WTC11 (cell line): ENCODE results near the gene DRAXIN. TPM values are rescaled to one million over a fixed set of nuclear protein-coding genes. Genes with fewer than 3 reads are reported as not detected.

Source experiments
- ATAC-seq: fragments of 200-7000 bp; cut with Tn5 transposase; 2 replicates; pipeline ENCODE4 v1.10.0; 2021; ENCODE audit warnings: mild to moderate bottlenecking, moderate library complexity
- CTCF ChIA-PET: fragments of 300-600 bp; sonication (Branson Sonifier 250); formaldehyde crosslinking; loops from one replicate; lab custom pipeline; 2021; ENCODE audit warnings: antibody characterized with exemption; lab: Charles Lee
- POLR2A ChIA-PET: fragments of 350-600 bp; sonication (Branson Sonifier 250); formaldehyde crosslinking; loops from one replicate; lab custom pipeline; 2021; ENCODE audit warnings: antibody characterized with exemption; lab: Charles Lee
- DNase-seq: peaks from one replicate; pipeline ENCODE4 v3.0.0; 2021; ENCODE audit warnings: low spot score
- H3K27ac Mint-ChIP-seq: 2 replicates; pipeline ENCODE4 v1.8.0; 2021; ENCODE audit warnings: mixed read lengths
- H3K27me3 Mint-ChIP-seq: 2 replicates; pipeline ENCODE4 v1.8.0; 2021; ENCODE audit warnings: low read depth, mild to moderate bottlenecking, moderate library complexity, mixed read lengths
- H3K36me3 Mint-ChIP-seq: 2 replicates; pipeline ENCODE4 v1.8.0; 2021; ENCODE audit warnings: mixed read lengths
- H3K4me1 Mint-ChIP-seq: 2 replicates; pipeline ENCODE4 v1.8.0; 2022; ENCODE audit warnings: mixed read lengths
- H3K4me3 Mint-ChIP-seq: 2 replicates; pipeline ENCODE4 v1.8.0; 2021; ENCODE audit warnings: mild to moderate bottlenecking, moderate library complexity, mixed read lengths
- H3K9me3 Mint-ChIP-seq: 2 replicates; pipeline ENCODE4 v1.8.0; 2021; ENCODE audit warnings: mixed read lengths
- GRHL2 ChIP-seq: fragments of 250-450 bp; sonication (Bioruptor Pico); IDR thresholded peaks from 2 replicates; pipeline ENCODE4 v1.8.0; 2022; ENCODE audit warnings: mild to moderate bottlenecking, moderate library complexity; ENCODE audit not compliant: insufficient replicate concordance, severe bottlenecking
- MXD4 ChIP-seq: fragments of 250-450 bp; sonication (Bioruptor Pico); IDR thresholded peaks from 2 replicates; pipeline ENCODE4 v1.8.0; 2021; ENCODE audit warnings: mild to moderate bottlenecking, moderate library complexity, borderline replicate concordance
- NFYB ChIP-seq: sonication (generic); formaldehyde crosslinking; conservative IDR thresholded peaks from 2 replicates; pipeline ENCODE4 v1.8.0; 2022; ENCODE audit warnings: low read depth, missing genetic modification reagents
- NR1H2 ChIP-seq: sonication (generic); formaldehyde crosslinking; IDR thresholded peaks from 2 replicates; pipeline ENCODE4 v1.9.0; 2021; ENCODE audit warnings: mild to moderate bottlenecking, moderate library complexity, missing genetic modification reagents
- OVOL2 ChIP-seq: fragments of 250-450 bp; sonication (Bioruptor Pico); IDR thresholded peaks from 2 replicates; pipeline ENCODE4 v1.9.0; 2021; ENCODE audit warnings: mild to moderate bottlenecking, borderline replicate concordance
- SOX15 ChIP-seq: fragments of 250-450 bp; sonication (Bioruptor Pico); IDR thresholded peaks from 2 replicates; pipeline ENCODE4 v1.9.0; 2021; ENCODE audit warnings: mild to moderate bottlenecking
- TCF7 ChIP-seq: sonication (generic); formaldehyde crosslinking; IDR thresholded peaks from 2 replicates; pipeline ENCODE4 v1.8.0; 2022; ENCODE audit warnings: mild to moderate bottlenecking, low read depth, missing genetic modification reagents, moderate library complexity
- ZNF425 ChIP-seq: fragments of 250-450 bp; sonication (Bioruptor Pico); conservative IDR thresholded peaks from 2 replicates; pipeline ENCODE4 v1.9.0; 2021; ENCODE audit warnings: mild to moderate bottlenecking
- ZNF532 ChIP-seq: fragments of 250-450 bp; sonication (Bioruptor Pico); IDR thresholded peaks from 2 replicates; pipeline ENCODE4 v1.9.0; 2021; ENCODE audit warnings: mild to moderate bottlenecking, borderline replicate concordance
- total RNA-seq: library from RNA; stranded (reverse); gene quantifications from 3 replicates; pipeline ENCODE4 v1.2.3, GENCODE V29; 2021
- TF ChIP-seq, protein P1 (sequence below): sonication (generic); formaldehyde crosslinking; IDR thresholded peaks from 2 replicates; pipeline ENCODE4 v1.8.0; 2022; ENCODE audit warnings: mild to moderate bottlenecking, missing genetic modification reagents
- TF ChIP-seq, protein P2 (sequence below): sonication (generic); formaldehyde crosslinking; IDR thresholded peaks from 2 replicates; pipeline ENCODE4 v1.8.0; 2023; ENCODE audit warnings: missing genetic modification reagents
- TF ChIP-seq, protein P3 (sequence below): sonication (generic); formaldehyde crosslinking; conservative IDR thresholded peaks from 2 replicates; pipeline ENCODE4 v1.8.1; 2023; ENCODE audit warnings: mild to moderate bottlenecking, low read depth, missing genetic modification reagents, moderate library complexity
- TF ChIP-seq, protein P4 (sequence below): fragments of 200-600 bp; IDR thresholded peaks from 2 replicates; pipeline ENCODE4 v1.8.0; 2022; ENCODE audit warnings: antibody characterized with exemption
- TF ChIP-seq, protein P5 (sequence below): fragments of 250-450 bp; sonication (Bioruptor Pico); IDR thresholded peaks from 2 replicates; pipeline ENCODE4 v1.8.0; 2021; ENCODE audit warnings: mild to moderate bottlenecking
- TF ChIP-seq, protein P6 (sequence below): sonication (generic); formaldehyde crosslinking; IDR thresholded peaks from 2 replicates; pipeline ENCODE4 v1.8.0; 2022; ENCODE audit warnings: mild to moderate bottlenecking, missing genetic modification reagents

Gene DRAXIN
- total RNA-seq, 1 experiment from 2014 or later, result 12.0 TPM

GRCh38 chr1:11728126-11728806 lies 36.8 kb downstream of the DRAXIN start:
- Mint-ChIP-seq H3K4me3 (no peak overlapping the region), H3K27me3 (no peaks in the 10 kb centered on the region), H3K9me3 (no peaks in the 10 kb centered on the region), H3K27ac (no peak overlapping the region), H3K4me1 (peaks cover 53% of the 10 kb centered on the region)
- CTCF ChIA-PET, result interaction anchor here (1.2 kb wide), 2 partner anchors 8 to 64 kb away, joined by 3 read pairs; partner anchors contain the start of gene FBXO6
- DNase-seq, result no peak
- TF ChIP-seq OVOL2 (no peak), ZNF425 (CRISPR knock-in tag) (no peak), MXD4 (CRISPR knock-in tag) (no peak), GRHL2 (no peak), SOX15 (CRISPR knock-in tag) (no peak), NFYB (no peak), ZNF532 (CRISPR knock-in tag) (no peak), NR1H2 (CRISPR knock-in tag) (no peak)
- TF ChIP-seq, protein P1, sequence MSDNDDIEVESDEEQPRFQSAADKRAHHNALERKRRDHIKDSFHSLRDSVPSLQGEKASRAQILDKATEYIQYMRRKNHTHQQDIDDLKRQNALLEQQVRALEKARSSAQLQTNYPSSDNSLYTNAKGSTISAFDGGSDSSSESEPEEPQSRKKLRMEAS (CRISPR knock-in tag), result no peak
- TF ChIP-seq, protein P2, sequence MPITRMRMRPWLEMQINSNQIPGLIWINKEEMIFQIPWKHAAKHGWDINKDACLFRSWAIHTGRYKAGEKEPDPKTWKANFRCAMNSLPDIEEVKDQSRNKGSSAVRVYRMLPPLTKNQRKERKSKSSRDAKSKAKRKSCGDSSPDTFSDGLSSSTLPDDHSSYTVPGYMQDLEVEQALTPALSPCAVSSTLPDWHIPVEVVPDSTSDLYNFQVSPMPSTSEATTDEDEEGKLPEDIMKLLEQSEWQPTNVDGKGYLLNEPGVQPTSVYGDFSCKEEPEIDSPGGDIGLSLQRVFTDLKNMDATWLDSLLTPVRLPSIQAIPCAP (CRISPR knock-in tag), result no peak
- TF ChIP-seq, protein P3, sequence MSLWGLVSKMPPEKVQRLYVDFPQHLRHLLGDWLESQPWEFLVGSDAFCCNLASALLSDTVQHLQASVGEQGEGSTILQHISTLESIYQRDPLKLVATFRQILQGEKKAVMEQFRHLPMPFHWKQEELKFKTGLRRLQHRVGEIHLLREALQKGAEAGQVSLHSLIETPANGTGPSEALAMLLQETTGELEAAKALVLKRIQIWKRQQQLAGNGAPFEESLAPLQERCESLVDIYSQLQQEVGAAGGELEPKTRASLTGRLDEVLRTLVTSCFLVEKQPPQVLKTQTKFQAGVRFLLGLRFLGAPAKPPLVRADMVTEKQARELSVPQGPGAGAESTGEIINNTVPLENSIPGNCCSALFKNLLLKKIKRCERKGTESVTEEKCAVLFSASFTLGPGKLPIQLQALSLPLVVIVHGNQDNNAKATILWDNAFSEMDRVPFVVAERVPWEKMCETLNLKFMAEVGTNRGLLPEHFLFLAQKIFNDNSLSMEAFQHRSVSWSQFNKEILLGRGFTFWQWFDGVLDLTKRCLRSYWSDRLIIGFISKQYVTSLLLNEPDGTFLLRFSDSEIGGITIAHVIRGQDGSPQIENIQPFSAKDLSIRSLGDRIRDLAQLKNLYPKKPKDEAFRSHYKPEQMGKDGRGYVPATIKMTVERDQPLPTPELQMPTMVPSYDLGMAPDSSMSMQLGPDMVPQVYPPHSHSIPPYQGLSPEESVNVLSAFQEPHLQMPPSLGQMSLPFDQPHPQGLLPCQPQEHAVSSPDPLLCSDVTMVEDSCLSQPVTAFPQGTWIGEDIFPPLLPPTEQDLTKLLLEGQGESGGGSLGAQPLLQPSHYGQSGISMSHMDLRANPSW, result no peak
- TF ChIP-seq, all 79 proteins: peak for 0
- no peak for ATAC-seq
- H3K36me3 Mint-ChIP-seq, result no peaks in the 10 kb centered on the region
- POLR2A ChIA-PET, result no interaction called here

- DNase-seq (no peak), ATAC-seq (no peak)
- ChIA-PET CTCF (interaction anchor here (1.2 kb wide), 2 partner anchors 9 to 65 kb away, joined by 3 read pairs; partner anchors contain the start of gene FBXO6), POLR2A (no interaction called here)
- H3K9me3 Mint-ChIP-seq, result no peaks in the 10 kb centered on the region
- H3K27ac Mint-ChIP-seq, result no peak overlapping the region
- no peaks in the 10 kb centered on the region for H3K36me3 Mint-ChIP-seq
- H3K4me1 Mint-ChIP-seq, result peaks cover 53% of the 10 kb centered on the region
- no peaks in the 10 kb centered on the region for H3K27me3 Mint-ChIP-seq
- no peak overlapping the region for H3K4me3 Mint-ChIP-seq
- TF ChIP-seq, protein P4, sequence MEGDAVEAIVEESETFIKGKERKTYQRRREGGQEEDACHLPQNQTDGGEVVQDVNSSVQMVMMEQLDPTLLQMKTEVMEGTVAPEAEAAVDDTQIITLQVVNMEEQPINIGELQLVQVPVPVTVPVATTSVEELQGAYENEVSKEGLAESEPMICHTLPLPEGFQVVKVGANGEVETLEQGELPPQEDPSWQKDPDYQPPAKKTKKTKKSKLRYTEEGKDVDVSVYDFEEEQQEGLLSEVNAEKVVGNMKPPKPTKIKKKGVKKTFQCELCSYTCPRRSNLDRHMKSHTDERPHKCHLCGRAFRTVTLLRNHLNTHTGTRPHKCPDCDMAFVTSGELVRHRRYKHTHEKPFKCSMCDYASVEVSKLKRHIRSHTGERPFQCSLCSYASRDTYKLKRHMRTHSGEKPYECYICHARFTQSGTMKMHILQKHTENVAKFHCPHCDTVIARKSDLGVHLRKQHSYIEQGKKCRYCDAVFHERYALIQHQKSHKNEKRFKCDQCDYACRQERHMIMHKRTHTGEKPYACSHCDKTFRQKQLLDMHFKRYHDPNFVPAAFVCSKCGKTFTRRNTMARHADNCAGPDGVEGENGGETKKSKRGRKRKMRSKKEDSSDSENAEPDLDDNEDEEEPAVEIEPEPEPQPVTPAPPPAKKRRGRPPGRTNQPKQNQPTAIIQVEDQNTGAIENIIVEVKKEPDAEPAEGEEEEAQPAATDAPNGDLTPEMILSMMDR, result no peak
- TF ChIP-seq, protein P5, sequence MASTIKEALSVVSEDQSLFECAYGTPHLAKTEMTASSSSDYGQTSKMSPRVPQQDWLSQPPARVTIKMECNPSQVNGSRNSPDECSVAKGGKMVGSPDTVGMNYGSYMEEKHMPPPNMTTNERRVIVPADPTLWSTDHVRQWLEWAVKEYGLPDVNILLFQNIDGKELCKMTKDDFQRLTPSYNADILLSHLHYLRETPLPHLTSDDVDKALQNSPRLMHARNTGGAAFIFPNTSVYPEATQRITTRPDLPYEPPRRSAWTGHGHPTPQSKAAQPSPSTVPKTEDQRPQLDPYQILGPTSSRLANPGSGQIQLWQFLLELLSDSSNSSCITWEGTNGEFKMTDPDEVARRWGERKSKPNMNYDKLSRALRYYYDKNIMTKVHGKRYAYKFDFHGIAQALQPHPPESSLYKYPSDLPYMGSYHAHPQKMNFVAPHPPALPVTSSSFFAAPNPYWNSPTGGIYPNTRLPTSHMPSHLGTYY (CRISPR knock-in tag), result no peak
- no peak for TF ChIP-seq TCF7 (CRISPR knock-in tag)
- TF ChIP-seq, protein P6, sequence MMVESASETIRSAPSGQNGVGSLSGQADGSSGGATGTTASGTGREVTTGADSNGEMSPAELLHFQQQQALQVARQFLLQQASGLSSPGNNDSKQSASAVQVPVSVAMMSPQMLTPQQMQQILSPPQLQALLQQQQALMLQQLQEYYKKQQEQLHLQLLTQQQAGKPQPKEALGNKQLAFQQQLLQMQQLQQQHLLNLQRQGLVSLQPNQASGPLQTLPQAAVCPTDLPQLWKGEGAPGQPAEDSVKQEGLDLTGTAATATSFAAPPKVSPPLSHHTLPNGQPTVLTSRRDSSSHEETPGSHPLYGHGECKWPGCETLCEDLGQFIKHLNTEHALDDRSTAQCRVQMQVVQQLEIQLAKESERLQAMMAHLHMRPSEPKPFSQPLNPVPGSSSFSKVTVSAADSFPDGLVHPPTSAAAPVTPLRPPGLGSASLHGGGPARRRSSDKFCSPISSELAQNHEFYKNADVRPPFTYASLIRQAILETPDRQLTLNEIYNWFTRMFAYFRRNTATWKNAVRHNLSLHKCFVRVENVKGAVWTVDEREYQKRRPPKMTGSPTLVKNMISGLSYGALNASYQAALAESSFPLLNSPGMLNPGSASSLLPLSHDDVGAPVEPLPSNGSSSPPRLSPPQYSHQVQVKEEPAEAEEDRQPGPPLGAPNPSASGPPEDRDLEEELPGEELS (CRISPR knock-in tag), result no peak
- TF ChIP-seq, protein P3, result no peak
These were observed 37.6 kb downstream of the DRAXIN start for GRCh38 chr1:11729155-11729497.
